Motor neuron (in vitro differentiated cells): ENCODE results near the gene GOLM1. TPM values are rescaled to one million over a fixed set of nuclear protein-coding genes. Genes with fewer than 3 reads are reported as not detected.

ENCODE experiments used
- ATAC-seq, 8 experiments: fragments of 200-7000 bp; cut with Tn5 transposase; replicated peaks in 6 of 8; 2 replicates each; pipeline ENCODE4 v1.8.0; 2021; ENCODE audit warnings: mild to moderate bottlenecking in 8 of 8, moderate library complexity in 8 of 8
- H3K27ac ChIP-seq, 2 donors: fragments of 250-450 bp; sonication (Bioruptor Pico); 2 replicates each; pipeline ENCODE4 v1.9.0; 2021; ENCODE audit warnings: antibody characterized with exemption in 2 of 2, mild to moderate bottlenecking in 2 of 2, moderate library complexity in 1 of 2
- H3K4me1 ChIP-seq, 2 donors: fragments of 250-450 bp; sonication (Bioruptor Pico); replicated peaks in 1 of 2; 2 replicates each; pipeline ENCODE4 v1.6.1; 2021; ENCODE audit warnings: antibody characterized with exemption in 2 of 2, mild to moderate bottlenecking in 2 of 2, moderate library complexity in 1 of 2
- H3K4me3 ChIP-seq, 5 donors: fragments of 250-450 bp; sonication (Bioruptor Pico); 2 replicates each; pipeline ENCODE4 v1.9.0; 2021; ENCODE audit warnings: antibody characterized with exemption in 5 of 5, mild to moderate bottlenecking in 5 of 5, moderate library complexity in 4 of 5
- WGBS, 10 experiments: fragments of 450-650 bp; shearing (Covaris generic); methylation state at CpG; one replicate each; pipeline ENCODE4 v1.0.0; 2022; 5-methylcytosine and 5-hydroxymethylcytosine counted together
- in situ Hi-C, 9 experiments: fragments of 400-800 bp; cut with MboI; loops; one replicate each; pipeline ENCODE4 v1.15.0; 2021; ENCODE audit warnings: low sequenced_read_pairs in 9 of 9, low pct_unique_long_range_greater_than_20kb in 2 of 9; ENCODE audit not compliant: unreplicated experiment in 9 of 9
- total RNA-seq, 8 experiments: library from RNA; unstranded; fragments of 300-600 nt; gene quantifications; 2 replicates each; pipeline versions ENCODE4 v1.2.3 to v1.2.4, GENCODE V29; 2022

Gene GOLM1
- total RNA-seq, 8 experiments from 2014 or later: 32.9 to 389 (median 58.4) TPM

GRCh38 chr9:86115886-86116285, 16.5 kb upstream of the GOLM1 start:
- Histone ChIP-seq H3K4me3 (no peak overlapping the region), H3K4me1 (peaks cover 0 to 13% of the 10 kb centered on the region in 2 donors), H3K27ac (no peak overlapping the region)
- ATAC-seq: peak in 3 of 8 experiments; percentile 26 to 33 (median 27)
- 92 to 100% (median 93%) methylated on average over 1 to 4 of the region's 9 CpGs; no CpG with 5 or more reads in 7 of the 10 experiments for WGBS, 10 experiments
- in situ Hi-C loops: no loop called here

GRCh38 chr9:86112057-86112456, 12.7 kb upstream of the GOLM1 start:
- in situ Hi-C loops: no loop called here
- no peak overlapping the region for H3K27ac ChIP-seq
- no peak for ATAC-seq
- 55 to 100% (median 80%) methylated on average over 1 to 5 of the region's 5 CpGs; no CpG with 5 or more reads in 5 of the 10 experiments for WGBS, 10 experiments
- no peak overlapping the region for H3K4me3 ChIP-seq
- H3K4me1 ChIP-seq: peaks cover 0 to 10% of the 10 kb centered on the region in 2 donors

GRCh38 chr9:86102626-86103025, 3.3 kb upstream of the GOLM1 start:
- H3K27ac ChIP-seq: no peak overlapping the region
- 57 to 83% (median 82%) methylated on average over 1 of the region's 3 CpGs; no CpG with 5 or more reads in 6 of the 10 experiments for WGBS, 10 experiments
- no peak for ATAC-seq
- in situ Hi-C loops: no loop called here
- H3K4me3 ChIP-seq: no peak overlapping the region
- peaks cover 1 to 4% of the 10 kb centered on the region in 2 donors for H3K4me1 ChIP-seq

GRCh38 chr9:86099701-86100364, 475 bp upstream of the GOLM1 start:
- H3K27ac ChIP-seq: peak overlapping the region; percentile 82 to 89
- in situ Hi-C loops: no loop called here
- H3K4me1 ChIP-seq: peaks cover 4 to 19% of the 10 kb centered on the region in 2 donors
- peak overlapping the region; percentile 68 to 94 (median 70) for H3K4me3 ChIP-seq
- peak; percentile 1 to 57 (median 26) for ATAC-seq
- 0 to 32% (median 9%) methylated on average over 3 to 16 of the region's 45 CpGs; no CpG with 5 or more reads in 1 of the 10 experiments for WGBS, 10 experiments

- Histone ChIP-seq H3K4me1 (peaks cover 4 to 19% of the 10 kb centered on the region in 2 donors), H3K4me3 (peak overlapping the region; percentile 68 to 94 (median 70)), H3K27ac (no peak overlapping the region)
- peak in 2 of 8 experiments; percentile 3 for ATAC-seq
- in situ Hi-C loops: no loop called here
- 14 to 83% (median 55%) methylated on average over 1 to 10 of the region's 10 CpGs; no CpG with 5 or more reads in 3 of the 10 experiments for WGBS, 10 experiments
Observed at GRCh38 chr9:86097510-86098224, 1.7 kb downstream of the GOLM1 start.

GRCh38 chr9:86096386-86096785, 3.0 kb downstream of the GOLM1 start:
- in situ Hi-C loops: no loop called here
- ATAC-seq: peak in 1 of 8 experiments; percentile 3
- 0 to 25% (median 0%) methylated on average over 1 to 2 of the region's 2 CpGs; no CpG with 5 or more reads in 3 of the 10 experiments for WGBS, 10 experiments
- Histone ChIP-seq H3K4me1 (peaks cover 4 to 19% of the 10 kb centered on the region in 2 donors), H3K4me3 (peak overlapping the region in 1 of 5 donors; percentile 72), H3K27ac (no peak overlapping the region)

- no peak overlapping the region for H3K27ac ChIP-seq
- in situ Hi-C loops: no loop called here
- peaks cover 0 to 19% of the 10 kb centered on the region in 2 donors for H3K4me1 ChIP-seq
- WGBS, 10 experiments: 66 to 100% (median 80%) methylated on average over 2 to 7 of the region's 8 CpGs; no CpG with 5 or more reads in 1 of the 10 experiments
- peak in 2 of 8 experiments; percentile 53 to 64 for ATAC-seq
- no peak overlapping the region for H3K4me3 ChIP-seq
Observed at GRCh38 chr9:86093788-86094555, 5.4 kb downstream of the GOLM1 start.

- Histone ChIP-seq H3K27ac (no peak overlapping the region), H3K4me1 (peaks cover 0 to 6% of the 10 kb centered on the region in 2 donors), H3K4me3 (no peak overlapping the region)
- ATAC-seq: no peak
- 80 to 100% (median 100%) methylated on average over 1 to 3 of the region's 3 CpGs; no CpG with 5 or more reads in 2 of the 10 experiments for WGBS, 10 experiments
- in situ Hi-C loops: no loop called here
Observed at GRCh38 chr9:86091477-86091876, 7.9 kb downstream of the GOLM1 start.

GRCh38 chr9:86082870-86083269, 16.5 kb downstream of the GOLM1 start:
- in situ Hi-C loops: no loop called here
- no peak overlapping the region for H3K27ac ChIP-seq
- ATAC-seq: peak in 1 of 8 experiments; percentile 15
- peaks cover 30 to 31% of the 10 kb centered on the region in 2 donors for H3K4me1 ChIP-seq
- H3K4me3 ChIP-seq: no peak overlapping the region

- WGBS, 10 experiments: 0 to 100% (median 26%) methylated on average over 1 to 5 of the region's 5 CpGs; no CpG with 5 or more reads in 1 of the 10 experiments
- Histone ChIP-seq H3K4me1 (peaks cover 41% of the 10 kb centered on the region in 2 donors), H3K27ac (peak overlapping the region; percentile 5 to 34), H3K4me3 (peak overlapping the region in 1 of 5 donors; percentile 7)
- ATAC-seq: peak in 7 of 8 experiments; percentile 53 to 95 (median 94)
- in situ Hi-C loops: no loop called here
Observed at GRCh38 chr9:86079865-86080469, 19.4 kb downstream of the GOLM1 start.

GRCh38 chr9:86079421-86079831, 19.9 kb downstream of the GOLM1 start:
- peak in 5 of 8 experiments; percentile 34 to 47 (median 43) for ATAC-seq
- Histone ChIP-seq H3K27ac (peak overlapping the region in 1 of 2 donors; percentile 4), H3K4me3 (no peak overlapping the region), H3K4me1 (peaks cover 41% of the 10 kb centered on the region in 2 donors)
- in situ Hi-C loops: no loop called here
- WGBS, 10 experiments: 33 to 100% (median 82%) methylated on average over 1 to 9 of the region's 10 CpGs; no CpG with 5 or more reads in 2 of the 10 experiments

- Histone ChIP-seq H3K27ac (no peak overlapping the region), H3K4me3 (no peak overlapping the region), H3K4me1 (peaks cover 41% of the 10 kb centered on the region in 2 donors)
- in situ Hi-C loops: no loop called here
- ATAC-seq: no peak
- WGBS, 10 experiments: 80 to 97% (median 91%) methylated on average over 1 to 6 of the region's 8 CpGs; no CpG with 5 or more reads in 4 of the 10 experiments
Observed at GRCh38 chr9:86078731-86079130, 20.6 kb downstream of the GOLM1 start.
